Activated naive CD8-positive, alpha-beta T cell (primary cell): ENCODE results near the gene CACNA1B.

Experiments
- H3K27ac Mint-ChIP-seq: one replicate; pipeline ENCODE4 v1.8.0; 2021; ENCODE audit warnings: mixed read lengths
- H3K27me3 Mint-ChIP-seq: one replicate; pipeline ENCODE4 v1.8.0; 2021; ENCODE audit warnings: mixed read lengths
- H3K36me3 Mint-ChIP-seq: one replicate; pipeline ENCODE4 v1.8.0; 2021; ENCODE audit warnings: mixed read lengths
- H3K4me1 Mint-ChIP-seq: one replicate; pipeline ENCODE4 v1.8.0; 2021; ENCODE audit warnings: low read depth, mixed read lengths
- H3K4me3 Mint-ChIP-seq: one replicate; pipeline ENCODE4 v1.8.0; 2021; ENCODE audit warnings: mild to moderate bottlenecking, mixed read lengths
- H3K9me3 Mint-ChIP-seq: one replicate; pipeline ENCODE4 v1.8.0; 2021; ENCODE audit warnings: low read depth, mixed read lengths

CACNA1B gene

GRCh38 chr9:138052322-138052615 is 174.7 kb downstream of the CACNA1B start:
- Mint-ChIP-seq H3K9me3 (no peaks in the 10 kb centered on the region), H3K27ac (no peak overlapping the region), H3K27me3 (peaks cover 8% of the 10 kb centered on the region), H3K4me3 (no peak overlapping the region), H3K36me3 (no peaks in the 10 kb centered on the region), H3K4me1 (peaks cover 3% of the 10 kb centered on the region)

DNA sequence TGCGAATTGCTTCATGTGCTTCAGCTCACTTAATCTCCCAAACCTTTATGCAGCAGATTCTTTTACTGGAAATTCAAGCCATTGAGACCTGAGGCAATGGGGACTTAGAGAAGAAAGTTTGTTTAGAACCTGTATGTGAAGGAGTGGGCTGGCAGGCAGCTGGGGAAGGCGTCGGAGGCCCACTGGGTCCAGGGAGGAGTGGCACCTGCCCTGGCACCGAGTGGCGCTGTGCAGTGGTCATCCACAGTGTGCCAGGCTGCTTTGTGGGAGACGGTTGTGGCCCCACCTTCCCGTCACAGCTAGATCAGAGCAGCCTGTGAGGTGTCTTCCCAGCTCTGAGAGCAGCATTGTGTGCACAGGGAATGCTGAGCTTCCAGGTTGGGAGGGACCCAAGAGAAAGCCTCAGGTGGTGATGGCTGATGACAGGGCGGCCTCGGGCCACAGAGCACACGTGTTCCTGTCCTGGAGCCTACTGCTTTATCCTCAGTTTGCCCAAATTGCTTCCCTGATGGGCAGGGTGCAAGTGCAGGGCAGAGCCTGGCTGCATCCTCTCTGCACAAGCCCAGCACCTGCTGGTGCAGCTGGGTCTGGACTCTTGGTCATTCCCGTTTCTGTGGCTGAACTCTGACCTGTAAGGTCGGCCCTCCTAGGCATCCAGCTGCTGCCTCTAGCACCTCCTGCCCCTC is 175.2 kb downstream of the CACNA1B start:
- no peak overlapping the region for H3K27ac Mint-ChIP-seq
- H3K27me3 Mint-ChIP-seq = peaks cover 8% of the 10 kb centered on the region
- H3K4me1 Mint-ChIP-seq = peaks cover 3% of the 10 kb centered on the region
- H3K36me3 Mint-ChIP-seq = no peaks in the 10 kb centered on the region
- H3K9me3 Mint-ChIP-seq = no peaks in the 10 kb centered on the region
- H3K4me3 Mint-ChIP-seq = no peak overlapping the region

GRCh38 chr9:138053321-138053868 is 175.8 kb downstream of the CACNA1B start:
- Mint-ChIP-seq H3K4me1 (peaks cover 3% of the 10 kb centered on the region), H3K27me3 (peaks cover 8% of the 10 kb centered on the region), H3K9me3 (no peaks in the 10 kb centered on the region), H3K27ac (no peak overlapping the region), H3K4me3 (no peak overlapping the region), H3K36me3 (no peaks in the 10 kb centered on the region)

DNA sequence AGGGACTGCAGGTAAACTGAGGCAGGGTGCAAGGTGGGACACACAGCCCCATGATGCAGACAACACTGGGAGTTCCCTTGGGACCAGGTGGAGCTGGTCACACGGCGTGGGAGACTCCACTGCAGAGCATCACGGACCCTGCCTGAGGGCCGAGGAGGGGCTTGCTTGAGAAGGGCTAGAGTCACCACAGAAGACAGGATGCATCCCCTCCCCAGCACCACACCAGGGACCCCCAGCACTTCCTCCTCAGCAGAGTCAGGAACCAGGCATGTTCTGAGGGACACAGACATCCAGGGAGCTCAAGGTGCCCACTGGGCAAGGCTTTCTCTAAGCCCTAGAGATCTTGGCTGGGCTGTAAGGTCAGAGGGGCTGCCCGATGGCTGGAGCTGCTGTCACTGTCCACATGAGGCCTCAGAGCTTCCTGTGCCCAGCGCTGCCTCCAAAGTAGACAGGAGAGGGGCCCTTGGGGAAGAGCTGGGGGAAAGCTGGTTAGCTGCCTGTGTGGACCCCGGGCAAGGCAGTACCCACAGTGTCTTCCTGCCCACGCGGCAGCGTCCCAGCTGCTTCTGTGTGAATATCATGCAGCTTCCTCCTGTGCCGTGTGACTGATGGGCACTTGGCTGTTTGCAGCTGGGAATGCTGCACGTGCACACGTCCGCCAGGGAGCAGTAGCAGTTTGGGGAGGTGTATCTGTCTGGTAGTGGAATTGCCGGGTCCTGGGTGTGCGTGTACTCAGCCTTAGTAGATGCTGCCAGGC is 176.6 kb downstream of the CACNA1B start:
- no peak overlapping the region for H3K27ac Mint-ChIP-seq
- H3K4me3 Mint-ChIP-seq = no peak overlapping the region
- H3K4me1 Mint-ChIP-seq = peaks cover 3% of the 10 kb centered on the region
- H3K9me3 Mint-ChIP-seq = no peaks in the 10 kb centered on the region
- no peaks in the 10 kb centered on the region for H3K36me3 Mint-ChIP-seq
- peaks cover 8% of the 10 kb centered on the region for H3K27me3 Mint-ChIP-seq

DNA sequence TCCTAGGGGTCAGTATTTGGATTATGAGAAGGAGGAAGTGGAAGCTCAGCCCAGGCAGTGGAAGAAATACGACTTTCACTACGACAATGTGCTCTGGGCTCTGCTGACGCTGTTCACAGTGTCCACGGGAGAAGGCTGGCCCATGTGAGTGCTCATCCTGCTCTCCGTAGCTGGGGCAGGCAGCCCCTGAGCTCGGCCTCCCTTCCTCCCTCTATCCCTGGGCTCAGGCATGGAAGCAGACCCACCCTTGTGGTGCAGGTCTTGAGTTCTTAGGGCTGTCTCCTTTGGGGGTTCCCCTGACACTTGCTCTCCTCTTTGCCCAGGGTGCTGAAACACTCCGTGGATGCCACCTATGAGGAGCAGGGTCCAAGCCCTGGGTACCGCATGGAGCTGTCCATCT is 180.1 kb downstream of the CACNA1B start:
- Mint-ChIP-seq H3K36me3 (no peaks in the 10 kb centered on the region), H3K27me3 (peaks cover 8% of the 10 kb centered on the region), H3K9me3 (no peaks in the 10 kb centered on the region), H3K4me3 (no peak overlapping the region), H3K4me1 (peaks cover 3% of the 10 kb centered on the region), H3K27ac (no peak overlapping the region)

GRCh38 chr9:138058181-138058580 is 180.6 kb downstream of the CACNA1B start:
- no peaks in the 10 kb centered on the region for H3K36me3 Mint-ChIP-seq
- H3K27ac Mint-ChIP-seq = no peak overlapping the region
- no peaks in the 10 kb centered on the region for H3K9me3 Mint-ChIP-seq
- H3K27me3 Mint-ChIP-seq = peaks cover 9% of the 10 kb centered on the region
- H3K4me3 Mint-ChIP-seq = no peak overlapping the region
- H3K4me1 Mint-ChIP-seq = peaks cover 3% of the 10 kb centered on the region

DNA sequence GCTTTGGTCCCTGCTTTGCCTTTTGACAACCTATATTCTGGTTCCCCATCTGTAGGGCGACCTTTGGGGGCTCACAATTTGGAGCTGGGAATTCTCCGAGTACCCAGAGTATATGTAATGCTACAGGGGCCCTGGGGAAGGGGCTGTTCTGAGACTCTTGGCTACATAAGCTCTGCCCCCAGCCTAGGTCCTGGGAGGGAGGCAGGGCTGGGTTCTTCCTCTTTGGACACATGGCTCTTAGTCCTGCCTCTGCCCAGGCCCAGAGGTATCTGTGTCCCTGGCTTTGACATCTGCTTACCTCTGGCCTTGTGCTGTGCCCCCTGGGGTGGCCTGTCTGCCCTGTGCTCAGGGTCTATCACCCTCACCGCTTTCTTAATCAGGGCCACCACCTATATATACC is 181.6 kb downstream of the CACNA1B start:
- no peaks in the 10 kb centered on the region for H3K9me3 Mint-ChIP-seq

DNA sequence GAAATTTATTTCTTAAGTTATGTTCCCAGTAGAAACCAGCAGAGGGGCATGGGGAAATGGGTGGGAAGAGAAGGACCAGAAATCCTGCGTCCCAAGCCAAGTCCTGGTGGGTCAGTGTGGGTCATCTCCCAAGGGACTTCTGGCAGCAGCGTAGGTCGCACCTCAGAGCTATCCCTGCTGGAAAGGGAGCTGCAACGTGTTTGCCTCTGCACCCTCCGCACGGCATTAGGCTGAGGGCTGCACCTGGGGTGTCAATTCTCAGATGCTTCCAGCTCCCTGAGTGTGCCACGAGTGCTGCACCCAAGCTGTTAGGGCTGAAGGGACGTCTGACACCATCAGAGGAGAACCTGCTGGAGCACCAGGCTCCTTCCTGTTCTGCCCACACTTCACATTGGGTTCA is 182.8 kb downstream of the CACNA1B start:
- no peaks in the 10 kb centered on the region for H3K36me3 Mint-ChIP-seq
- no peaks in the 10 kb centered on the region for H3K4me1 Mint-ChIP-seq
- H3K27me3 Mint-ChIP-seq = peaks cover 5% of the 10 kb centered on the region
- no peak overlapping the region for H3K4me3 Mint-ChIP-seq
- H3K9me3 Mint-ChIP-seq = no peaks in the 10 kb centered on the region
- H3K27ac Mint-ChIP-seq = no peak overlapping the region

More for the DNA sequence above, 181.6 kb downstream of the CACNA1B start:
- Mint-ChIP-seq H3K27me3 (peaks cover 7% of the 10 kb centered on the region), H3K4me3 (no peak overlapping the region), H3K36me3 (no peaks in the 10 kb centered on the region), H3K27ac (no peak overlapping the region), H3K4me1 (peaks cover 3% of the 10 kb centered on the region)

- H3K27me3 Mint-ChIP-seq = peaks cover 8% of the 10 kb centered on the region
- H3K9me3 Mint-ChIP-seq = no peaks in the 10 kb centered on the region
- H3K4me3 Mint-ChIP-seq = no peak overlapping the region
- H3K36me3 Mint-ChIP-seq = no peaks in the 10 kb centered on the region
- no peaks in the 10 kb centered on the region for H3K4me1 Mint-ChIP-seq
- H3K27ac Mint-ChIP-seq = no peak overlapping the region
Observed at GRCh38 chr9:138060881-138061280, 183.3 kb downstream of the CACNA1B start.

DNA sequence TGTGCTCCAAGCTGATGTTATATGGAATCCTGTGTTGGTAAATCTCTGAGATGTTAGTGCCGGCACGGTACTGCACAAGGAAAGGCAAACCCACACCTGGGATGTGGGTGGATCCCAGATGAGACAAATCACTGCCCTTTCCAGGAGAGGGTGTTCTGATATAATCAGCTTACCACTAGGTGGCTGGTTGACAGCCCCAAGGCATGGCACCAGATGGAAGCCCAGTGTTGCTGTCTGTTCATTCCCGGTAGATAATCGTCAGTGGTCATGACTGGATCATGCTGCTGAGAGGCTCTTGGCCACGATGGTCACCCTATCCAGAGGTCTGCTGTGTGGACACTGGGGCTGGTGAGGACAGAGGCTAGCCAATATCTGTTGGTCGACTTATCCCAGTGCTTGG is 184.0 kb downstream of the CACNA1B start:
- no peak overlapping the region for H3K4me3 Mint-ChIP-seq
- H3K36me3 Mint-ChIP-seq = no peaks in the 10 kb centered on the region
- peaks cover 4% of the 10 kb centered on the region for H3K27me3 Mint-ChIP-seq
- no peaks in the 10 kb centered on the region for H3K9me3 Mint-ChIP-seq
- H3K27ac Mint-ChIP-seq = no peak overlapping the region
- no peaks in the 10 kb centered on the region for H3K4me1 Mint-ChIP-seq

DNA sequence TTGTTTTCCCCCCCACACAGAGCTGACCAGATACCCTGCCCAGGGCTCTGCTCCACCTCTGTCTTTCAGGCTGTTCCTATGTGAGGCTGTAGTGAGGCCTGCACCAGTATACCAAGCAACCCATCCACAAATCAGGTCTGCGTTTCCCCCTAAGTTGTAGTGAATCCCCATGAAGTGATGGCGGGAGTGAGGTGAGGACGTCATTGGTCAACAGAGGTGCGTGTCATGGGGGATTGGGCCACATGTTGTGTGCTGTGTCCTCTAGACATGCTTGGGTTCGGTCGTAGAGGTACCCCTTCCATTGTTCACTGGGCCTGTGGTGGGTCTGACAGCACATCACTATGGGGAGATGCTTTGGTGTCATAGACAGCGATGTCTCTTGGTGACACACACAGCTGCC is 184.6 kb downstream of the CACNA1B start:
- Mint-ChIP-seq H3K27me3 (peaks cover 4% of the 10 kb centered on the region), H3K4me3 (no peak overlapping the region), H3K4me1 (no peaks in the 10 kb centered on the region), H3K27ac (no peak overlapping the region), H3K9me3 (no peaks in the 10 kb centered on the region), H3K36me3 (no peaks in the 10 kb centered on the region)

DNA sequence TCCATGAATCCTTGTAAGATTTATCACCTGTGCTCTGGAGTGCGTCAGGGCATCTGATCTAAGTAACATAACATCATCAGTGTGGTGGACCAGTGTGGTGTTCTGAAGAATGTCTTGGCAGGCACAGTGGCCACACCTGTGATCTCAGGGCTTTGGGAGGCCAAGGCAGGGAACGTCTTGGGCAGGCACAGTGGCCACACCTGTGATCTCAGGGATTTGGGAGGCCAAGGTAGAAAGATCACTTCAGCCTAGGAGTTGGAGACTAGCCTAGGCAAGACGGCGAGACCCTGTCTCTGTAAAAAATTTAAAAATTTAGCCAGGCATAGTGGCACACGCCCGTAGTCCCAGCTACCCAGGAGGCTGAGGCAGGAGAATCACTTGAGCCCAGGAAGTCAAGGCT is 185.5 kb downstream of the CACNA1B start:
- H3K36me3 Mint-ChIP-seq = no peaks in the 10 kb centered on the region
- H3K27ac Mint-ChIP-seq = no peak overlapping the region
- H3K4me1 Mint-ChIP-seq = no peaks in the 10 kb centered on the region
- H3K4me3 Mint-ChIP-seq = no peak overlapping the region
- H3K27me3 Mint-ChIP-seq = peaks cover 4% of the 10 kb centered on the region
- H3K9me3 Mint-ChIP-seq = no peaks in the 10 kb centered on the region

DNA sequence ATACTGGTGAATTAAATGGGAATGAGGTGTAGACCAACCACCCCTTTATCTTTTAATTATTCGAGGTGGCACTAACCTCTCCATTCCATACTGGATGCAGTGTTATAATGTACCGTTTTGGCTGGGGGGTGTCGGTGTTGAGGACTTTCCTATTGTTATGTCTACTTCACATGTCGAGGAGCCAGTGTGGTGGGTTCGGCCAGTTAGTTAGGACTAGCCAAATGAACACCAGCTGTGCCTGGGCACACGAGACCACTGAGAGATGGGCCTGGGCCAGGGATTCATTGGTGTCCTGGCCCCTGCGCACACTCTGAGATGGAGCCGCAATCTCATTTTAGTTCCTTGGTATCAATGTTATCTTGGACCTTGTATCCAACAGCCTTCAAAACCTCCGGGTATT is 186.2 kb downstream of the CACNA1B start:
- Mint-ChIP-seq H3K27me3 (peaks cover 4% of the 10 kb centered on the region), H3K4me3 (no peak overlapping the region), H3K36me3 (no peaks in the 10 kb centered on the region), H3K4me1 (no peaks in the 10 kb centered on the region), H3K27ac (no peak overlapping the region), H3K9me3 (no peaks in the 10 kb centered on the region)

DNA sequence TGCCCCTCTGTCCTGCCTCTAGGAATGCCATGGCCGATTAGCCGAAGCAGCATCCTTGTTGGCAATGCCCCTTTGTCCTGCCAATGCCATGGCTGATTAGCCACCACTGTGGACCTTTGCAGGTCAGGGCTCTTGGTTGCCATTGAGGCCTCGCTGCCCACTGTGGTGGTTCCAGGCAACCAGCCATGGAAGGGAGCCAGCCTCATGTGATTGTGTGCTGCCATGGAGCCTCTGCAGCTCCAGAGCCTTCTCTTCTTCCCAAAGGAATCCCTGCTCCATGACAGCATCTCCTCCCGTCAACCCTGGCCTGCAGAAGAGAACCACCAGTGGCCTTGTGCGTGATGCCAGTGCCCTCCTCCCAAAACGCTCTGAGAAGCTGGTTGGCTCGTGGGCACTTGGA is 187.0 kb downstream of the CACNA1B start:
- Mint-ChIP-seq H3K36me3 (no peaks in the 10 kb centered on the region), H3K4me3 (no peak overlapping the region), H3K27me3 (peaks cover 6% of the 10 kb centered on the region), H3K4me1 (no peaks in the 10 kb centered on the region), H3K27ac (no peak overlapping the region), H3K9me3 (no peaks in the 10 kb centered on the region)

DNA sequence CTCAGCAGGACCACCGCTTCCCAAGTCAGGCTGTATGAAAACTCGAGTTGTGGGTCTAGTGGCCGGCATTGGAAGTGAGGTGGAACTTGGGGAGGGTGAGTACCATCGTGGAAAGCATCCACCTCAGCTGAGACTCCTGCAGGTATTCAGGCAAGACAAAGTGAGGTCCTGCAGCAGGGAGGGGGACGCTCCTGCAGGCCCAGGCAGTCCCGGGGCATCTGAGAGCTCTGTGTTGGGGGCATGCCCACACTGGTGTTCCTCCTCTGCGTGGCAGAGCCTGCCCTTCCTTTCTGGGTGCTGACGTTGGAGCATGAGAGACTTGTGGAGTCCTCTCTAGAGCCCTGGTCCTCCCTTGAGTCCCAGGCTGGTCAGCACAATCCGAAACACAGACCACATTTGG is 187.7 kb downstream of the CACNA1B start:
- H3K27me3 Mint-ChIP-seq = peaks cover 6% of the 10 kb centered on the region
- H3K4me1 Mint-ChIP-seq = no peaks in the 10 kb centered on the region
- no peaks in the 10 kb centered on the region for H3K9me3 Mint-ChIP-seq
- no peaks in the 10 kb centered on the region for H3K36me3 Mint-ChIP-seq
- no peak overlapping the region for H3K4me3 Mint-ChIP-seq
- no peak overlapping the region for H3K27ac Mint-ChIP-seq

- no peak overlapping the region for H3K4me3 Mint-ChIP-seq
- H3K4me1 Mint-ChIP-seq = no peaks in the 10 kb centered on the region
- peaks cover 6% of the 10 kb centered on the region for H3K27me3 Mint-ChIP-seq
- H3K9me3 Mint-ChIP-seq = no peaks in the 10 kb centered on the region
- H3K27ac Mint-ChIP-seq = no peak overlapping the region
- no peaks in the 10 kb centered on the region for H3K36me3 Mint-ChIP-seq
Observed at GRCh38 chr9:138066049-138066448, 188.5 kb downstream of the CACNA1B start.
